GM21723 (cell line): ENCODE data around the gene PTP4A2.

Source experiments
- ATAC-seq: cut with Tn5 transposase; IDR thresholded peaks from one replicate; pipeline ENCODE4 v1.9.1; 2021; ENCODE audit warnings: mild to moderate bottlenecking, moderate library complexity; ENCODE audit not compliant: unreplicated experiment

The PTP4A2 gene

DNA sequence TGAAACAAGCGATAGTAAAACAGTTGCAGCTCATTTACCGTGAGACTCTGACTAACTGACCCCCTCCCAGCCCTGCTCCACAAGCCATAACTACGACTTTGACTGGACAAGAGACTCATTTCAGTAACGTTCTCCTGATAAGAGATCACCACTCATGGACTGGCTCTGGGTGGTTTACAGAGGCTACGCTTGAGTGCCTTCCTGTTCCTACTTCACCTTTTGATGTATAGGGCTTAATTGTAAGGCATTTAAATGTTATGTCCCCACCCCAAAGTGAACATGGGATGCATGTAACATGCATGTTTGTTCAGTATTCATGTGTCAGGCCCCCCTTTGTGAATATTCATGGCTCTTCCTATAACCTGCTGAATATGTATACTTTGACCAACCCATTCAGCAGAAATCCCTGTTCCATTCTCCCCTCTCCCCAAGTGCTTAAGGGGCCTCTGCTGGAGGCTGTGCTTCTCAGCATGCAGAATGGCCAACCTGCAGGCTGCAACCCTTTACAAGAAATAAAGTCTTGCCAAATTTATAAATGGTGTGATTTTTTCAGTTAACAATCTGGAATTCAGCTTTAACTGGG, 71.6 kb downstream of the PTP4A2 start:
- no peak for ATAC-seq

DNA sequence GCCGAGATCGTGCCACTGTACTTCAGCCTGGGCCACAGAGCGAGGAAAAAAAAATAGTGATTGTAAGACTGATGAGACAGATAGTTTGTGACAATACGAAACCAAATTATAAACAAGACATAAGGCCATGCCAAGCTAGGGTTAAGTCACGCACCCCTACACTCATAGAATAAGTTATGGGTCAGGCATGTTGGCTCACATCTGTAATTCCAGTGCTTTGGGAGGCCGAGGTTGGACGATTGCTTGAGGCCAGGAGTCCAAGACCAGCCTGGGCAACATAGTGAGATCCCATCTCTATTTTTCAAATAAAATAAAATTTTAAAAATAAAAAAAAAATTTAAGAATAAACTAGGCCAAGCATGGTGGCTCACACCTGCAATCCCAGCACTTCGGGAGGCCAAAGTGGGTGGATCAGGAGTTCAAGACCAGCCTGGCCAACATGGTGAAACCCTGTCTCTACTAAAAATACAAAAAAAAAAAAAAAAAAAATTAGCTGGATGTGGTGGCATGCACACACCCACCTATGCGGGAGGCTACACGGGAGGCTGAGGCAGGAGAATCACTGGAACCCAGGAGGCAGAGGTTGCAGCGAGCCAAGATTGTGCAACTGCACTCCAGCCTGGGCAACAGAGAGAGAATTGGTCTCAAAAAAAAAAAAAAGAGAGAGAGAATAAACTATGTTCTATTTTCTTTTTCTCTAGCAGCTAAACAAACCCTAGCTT, 72.3 kb downstream of the PTP4A2 start:
- no peak for ATAC-seq

DNA sequence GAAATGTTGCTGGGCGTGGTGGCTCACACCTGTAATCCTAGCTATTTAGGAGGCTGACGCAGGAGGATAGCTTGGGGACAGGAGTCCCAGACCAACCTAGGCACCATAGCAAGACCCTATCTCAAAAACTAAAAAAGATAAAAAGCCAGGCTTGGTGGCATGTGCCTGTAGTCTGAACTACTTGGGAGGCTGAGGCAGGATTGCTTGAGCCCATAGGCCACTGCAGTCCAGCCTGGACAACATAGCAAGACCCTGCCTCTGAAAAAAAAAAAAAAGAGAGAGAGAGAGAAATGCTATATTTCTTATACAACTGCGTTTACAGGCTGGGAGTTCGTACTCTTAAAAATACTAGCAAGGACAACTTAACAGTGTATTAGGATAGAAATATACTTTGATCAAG, 76.1 kb downstream of the PTP4A2 start:
- no peak for ATAC-seq

DNA sequence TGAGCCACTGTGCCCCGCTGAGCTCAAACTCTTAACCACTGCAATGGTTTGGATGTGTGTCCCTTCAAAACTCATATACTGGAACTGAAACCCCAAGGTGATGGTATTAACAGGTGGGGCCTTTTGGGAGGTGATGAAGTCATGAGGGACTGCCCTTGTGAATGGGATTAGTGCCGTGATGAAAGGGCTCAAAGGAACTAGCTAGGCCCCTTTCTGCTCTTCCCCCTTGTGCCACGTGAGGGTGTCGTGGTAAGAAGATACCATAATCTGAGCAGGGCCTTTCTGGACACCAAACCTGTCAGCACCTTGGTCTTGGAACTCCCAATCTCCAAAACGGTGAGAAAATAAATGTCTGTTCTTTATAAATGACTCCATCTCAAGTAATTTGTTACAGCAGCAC, 76.8 kb downstream of the PTP4A2 start:
- ATAC-seq = no peak

DNA sequence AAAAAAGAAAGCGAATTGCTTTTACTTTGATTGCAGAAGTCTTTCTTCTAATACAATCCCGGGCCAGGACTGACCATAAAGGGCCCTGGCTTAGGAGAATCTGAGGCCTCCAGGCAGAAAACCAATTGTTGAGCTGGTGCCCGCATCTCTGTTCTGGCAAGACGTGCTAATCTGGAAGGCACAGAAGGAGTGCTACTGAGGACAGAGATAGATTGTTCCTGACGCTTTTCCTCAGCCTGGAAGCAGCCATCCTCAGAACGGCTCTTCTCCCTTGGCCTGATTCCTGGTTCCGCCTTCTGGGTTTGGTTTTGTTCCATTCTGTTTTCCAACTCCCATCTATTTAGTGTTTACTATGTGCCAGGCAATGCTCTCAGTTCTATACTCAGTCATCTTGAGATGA, 77.6 kb downstream of the PTP4A2 start:
- no peak for ATAC-seq

DNA sequence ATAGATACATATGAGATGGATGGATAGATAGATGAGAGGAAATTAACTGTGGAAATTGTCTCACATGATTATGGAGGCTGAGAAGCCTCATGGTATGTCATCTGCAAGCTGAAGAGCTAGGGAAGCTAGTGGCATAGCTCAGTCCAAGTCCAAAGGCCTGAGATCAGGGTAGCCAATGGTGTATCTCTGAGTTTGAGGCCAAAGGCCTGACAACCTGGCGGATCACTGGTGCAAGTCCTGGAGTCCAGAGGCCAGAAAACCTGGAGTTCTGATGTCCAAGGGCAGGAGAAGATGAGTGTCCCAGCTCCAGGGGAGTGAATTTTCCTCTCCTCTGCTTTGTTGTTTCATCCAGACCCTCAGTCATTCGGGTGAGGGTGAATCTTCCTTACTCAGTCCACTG, 78.4 kb downstream of the PTP4A2 start:
- no peak for ATAC-seq

DNA sequence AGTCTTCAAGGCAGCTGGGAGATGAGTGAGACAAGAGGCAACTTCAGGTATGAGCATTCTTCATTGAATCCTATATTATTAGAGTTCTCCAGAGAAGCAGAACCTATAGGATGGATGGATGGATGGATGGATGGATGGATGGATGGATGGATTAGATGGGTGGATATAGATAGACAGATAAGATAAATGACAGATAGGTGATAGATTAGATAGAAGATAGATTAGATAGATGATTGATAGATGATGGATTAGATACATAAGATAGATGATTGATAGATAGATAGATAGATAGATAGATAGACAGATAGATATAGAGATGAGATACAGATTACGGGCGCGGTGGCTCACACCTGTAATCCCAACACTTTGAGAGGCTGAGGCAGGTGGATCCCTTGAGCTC, 79.1 kb downstream of the PTP4A2 start:
- ATAC-seq = no peak

DNA sequence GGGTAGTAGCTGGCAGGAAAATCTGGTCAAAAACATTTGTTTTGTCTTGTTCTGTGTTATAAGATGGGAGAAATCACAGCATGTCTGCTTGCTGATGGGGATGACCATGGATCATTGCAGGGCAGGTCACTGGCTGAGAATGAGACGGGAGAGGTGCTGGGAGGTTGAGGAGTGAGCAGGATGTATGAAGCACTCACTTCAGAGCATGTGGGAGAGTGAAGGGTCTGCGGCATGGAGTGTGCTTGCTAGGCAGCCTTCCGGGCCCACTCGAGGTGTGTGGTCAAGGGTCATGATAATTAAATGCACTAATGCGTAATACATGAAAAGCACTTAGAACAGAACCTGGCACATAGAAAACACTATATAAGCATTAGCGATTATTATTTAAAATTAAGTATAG, 80.3 kb downstream of the PTP4A2 start:
- ATAC-seq = no peak
